Activated CD8-positive, alpha-beta memory T cell treated with anti-CD3 and anti-CD28 coated beads, Interleukin-2, amount 50 U/mL, for 1 hour (primary cell): ENCODE results near the gene GLG1.

Experiments used
- DNase-seq: peaks from one replicate; pipeline ENCODE4 v3.0.0-alpha.2; 2020; ENCODE audit errors: extremely low read depth

GLG1 gene

GRCh38 chr16:74472540-74472939 lies 134.4 kb downstream of the GLG1 start:
- no peak for DNase-seq

GRCh38 chr16:74472010-74472409 lies 134.9 kb downstream of the GLG1 start:
- no peak for DNase-seq

GRCh38 chr16:74469946-74470478 lies 136.9 kb downstream of the GLG1 start:
- DNase-seq = no peak

- DNase-seq = no peak
Measured at GRCh38 chr16:74468807-74469525, 137.9 kb downstream of the GLG1 start.

GRCh38 chr16:74466872-74467271 lies 140.0 kb downstream of the GLG1 start:
- DNase-seq = no peak

- DNase-seq = no peak
Measured at GRCh38 chr16:74465851-74466685, 140.8 kb downstream of the GLG1 start.

- DNase-seq = no peak
Measured at GRCh38 chr16:74465281-74465680, 141.6 kb downstream of the GLG1 start.

- DNase-seq = no peak
Measured at GRCh38 chr16:74463888-74464287, 143.0 kb downstream of the GLG1 start.

- no peak for DNase-seq
Measured at GRCh38 chr16:74462361-74462760, 144.6 kb downstream of the GLG1 start.

GRCh38 chr16:74461826-74462225 lies 145.1 kb downstream of the GLG1 start:
- DNase-seq = no peak

GRCh38 chr16:74460542-74460941 lies 146.4 kb downstream of the GLG1 start:
- DNase-seq = no peak

GRCh38 chr16:74456290-74456625 lies 150.7 kb downstream of the GLG1 start:
- no peak for DNase-seq

GRCh38 chr16:74455619-74456289 lies 151.2 kb downstream of the GLG1 start:
- no peak for DNase-seq

- DNase-seq = no peak
Measured at GRCh38 chr16:74455213-74455612, 151.7 kb downstream of the GLG1 start.

- no peak for DNase-seq
Measured at GRCh38 chr16:74451951-74452758, 154.8 kb downstream of the GLG1 start.

GRCh38 chr16:74450967-74451760 lies 155.8 kb downstream of the GLG1 start:
- no peak for DNase-seq

- no peak for DNase-seq
Measured at GRCh38 chr16:74450236-74450635, 156.7 kb downstream of the GLG1 start.

GRCh38 chr16:74449470-74449869 lies 157.4 kb downstream of the GLG1 start:
- DNase-seq = no peak

GRCh38 chr16:74448990-74449389 lies 157.9 kb downstream of the GLG1 start:
- DNase-seq = no peak

GRCh38 chr16:74447578-74447977 lies 159.3 kb downstream of the GLG1 start:
- DNase-seq = no peak

- no peak for DNase-seq
Measured at GRCh38 chr16:74446866-74447265, 160.0 kb downstream of the GLG1 start.
